ENCODE results near the gene AMN.

Gene AMN

DNA sequence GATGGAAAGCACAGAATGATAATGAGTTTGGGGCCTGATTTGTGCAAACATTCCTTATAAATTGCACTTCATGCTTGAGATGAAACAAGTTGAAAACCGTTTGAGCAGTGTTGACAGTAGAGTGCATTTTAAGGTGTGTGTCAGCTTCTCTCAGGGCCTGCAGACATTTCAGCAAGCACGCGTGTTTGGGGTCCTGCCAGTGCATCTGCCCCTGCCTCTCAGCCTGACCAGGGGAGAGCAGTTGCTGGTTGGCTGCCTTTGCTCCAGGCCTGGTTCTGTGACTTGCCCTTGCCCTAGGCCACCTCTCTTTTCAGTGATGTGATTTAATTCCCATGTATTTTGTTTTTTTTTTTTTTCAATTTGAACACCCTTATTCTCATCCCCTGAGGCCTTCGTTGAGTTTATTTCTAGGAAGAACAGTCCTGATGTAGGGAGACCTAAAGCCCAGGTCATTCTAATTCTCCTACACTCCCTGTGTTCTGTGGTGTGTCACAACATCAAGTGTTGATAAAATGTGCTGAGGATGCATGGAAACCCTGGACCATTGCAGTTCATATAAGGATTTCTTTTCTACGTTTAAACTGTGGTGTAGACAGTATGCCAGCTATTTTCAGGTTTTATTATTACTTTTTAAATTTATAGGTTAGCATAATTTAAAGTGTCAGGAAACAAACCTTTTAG is 40.1 kb upstream of the AMN start:
- no peaks in the 10 kb centered on the region for H3K27me3 ChIP-seq (ENCODE audit: control insufficient read depth, low read length)
- no peaks in the 10 kb centered on the region for H3K79me2 ChIP-seq (ENCODE audit: control insufficient read depth, low read length)
- no peaks in the 10 kb centered on the region for H3K4me1 ChIP-seq (ENCODE audit: control insufficient read depth, low read length)
- H3K36me3 ChIP-seq (ENCODE audit: control insufficient read depth, low read length), result peaks cover 11% of the 10 kb centered on the region; the same call in 1 of the 2 replicates
- H3K9me3 ChIP-seq (ENCODE audit: control insufficient read depth, insufficient read depth, low read length), result no peaks in the 10 kb centered on the region
- no peaks in the 10 kb centered on the region for H4K20me1 ChIP-seq (ENCODE audit: control insufficient read depth, insufficient read depth, low read depth, low read length)
- H3K27ac ChIP-seq (ENCODE audit: low read depth, low read length), result no peak overlapping the region
- TF ChIP-seq, protein P1, sequence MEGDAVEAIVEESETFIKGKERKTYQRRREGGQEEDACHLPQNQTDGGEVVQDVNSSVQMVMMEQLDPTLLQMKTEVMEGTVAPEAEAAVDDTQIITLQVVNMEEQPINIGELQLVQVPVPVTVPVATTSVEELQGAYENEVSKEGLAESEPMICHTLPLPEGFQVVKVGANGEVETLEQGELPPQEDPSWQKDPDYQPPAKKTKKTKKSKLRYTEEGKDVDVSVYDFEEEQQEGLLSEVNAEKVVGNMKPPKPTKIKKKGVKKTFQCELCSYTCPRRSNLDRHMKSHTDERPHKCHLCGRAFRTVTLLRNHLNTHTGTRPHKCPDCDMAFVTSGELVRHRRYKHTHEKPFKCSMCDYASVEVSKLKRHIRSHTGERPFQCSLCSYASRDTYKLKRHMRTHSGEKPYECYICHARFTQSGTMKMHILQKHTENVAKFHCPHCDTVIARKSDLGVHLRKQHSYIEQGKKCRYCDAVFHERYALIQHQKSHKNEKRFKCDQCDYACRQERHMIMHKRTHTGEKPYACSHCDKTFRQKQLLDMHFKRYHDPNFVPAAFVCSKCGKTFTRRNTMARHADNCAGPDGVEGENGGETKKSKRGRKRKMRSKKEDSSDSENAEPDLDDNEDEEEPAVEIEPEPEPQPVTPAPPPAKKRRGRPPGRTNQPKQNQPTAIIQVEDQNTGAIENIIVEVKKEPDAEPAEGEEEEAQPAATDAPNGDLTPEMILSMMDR (IDR thresholded peaks at IDR 0.05; ENCODE audit: low read depth, low read length, poor library complexity, severe bottlenecking), result no peak
- no peak for TF ChIP-seq EZH2phosphoT487 (IDR thresholded peaks at IDR 0.05; ENCODE audit: borderline replicate concordance, low read length)
- H3K9me2 ChIP-seq (replicated peaks; ENCODE audit: control insufficient read depth, low read length), result no peaks in the 10 kb centered on the region
- no peaks in the 10 kb centered on the region for H3F3A ChIP-seq (ENCODE audit: control insufficient read depth, insufficient read depth)
- H3K4me2 ChIP-seq (ENCODE audit: low read length), result no peak overlapping the region
- H3K4me3 ChIP-seq (ENCODE audit: low read length), result no peak overlapping the region

DNA sequence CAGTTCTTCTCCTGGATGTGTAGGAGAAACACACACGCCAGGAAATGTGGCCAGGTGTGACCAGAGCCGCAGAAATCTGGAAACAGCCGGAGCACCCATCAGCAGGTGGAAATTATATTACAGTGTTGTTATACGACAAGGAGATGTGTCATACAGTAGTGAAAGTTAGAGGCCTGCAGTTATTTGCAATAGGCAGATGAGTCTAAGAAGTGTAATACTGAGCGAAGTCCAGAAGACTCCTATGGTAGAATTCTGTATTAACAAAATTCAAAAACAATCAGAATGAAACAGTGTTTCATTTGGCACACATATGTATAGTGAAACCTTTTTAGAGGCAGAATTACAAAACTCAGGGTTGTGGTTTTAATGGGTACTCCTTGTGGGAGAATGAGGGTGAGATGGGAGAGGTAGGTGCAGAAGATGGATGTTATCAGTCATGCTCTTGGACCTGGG is 39.3 kb upstream of the AMN start:
- Histone ChIP-seq H3K4me1 (ENCODE audit: control insufficient read depth, low read length) (no peaks in the 10 kb centered on the region), H3K36me3 (ENCODE audit: control insufficient read depth, low read length) (peaks cover 7% of the 10 kb centered on the region; the same call in 1 of the 2 replicates), H3K4me3 (ENCODE audit: low read length) (no peak overlapping the region), H3K79me2 (ENCODE audit: control insufficient read depth, low read length) (no peaks in the 10 kb centered on the region), H3K9me3 (ENCODE audit: control insufficient read depth, insufficient read depth, low read length) (no peaks in the 10 kb centered on the region), H3K9me2 (replicated peaks; ENCODE audit: control insufficient read depth, low read length) (no peaks in the 10 kb centered on the region), H3K4me2 (ENCODE audit: low read length) (no peak overlapping the region), H3F3A (ENCODE audit: control insufficient read depth, insufficient read depth) (no peaks in the 10 kb centered on the region), H3K27me3 (ENCODE audit: control insufficient read depth, low read length) (no peaks in the 10 kb centered on the region), H3K27ac (ENCODE audit: low read depth, low read length) (no peak overlapping the region), H4K20me1 (ENCODE audit: control insufficient read depth, insufficient read depth, low read depth, low read length) (no peaks in the 10 kb centered on the region)
- TF ChIP-seq, protein P1 (IDR thresholded peaks at IDR 0.05; ENCODE audit: low read depth, low read length, poor library complexity, severe bottlenecking), result no peak
- no peak for TF ChIP-seq EZH2phosphoT487 (IDR thresholded peaks at IDR 0.05; ENCODE audit: borderline replicate concordance, low read length)

DNA sequence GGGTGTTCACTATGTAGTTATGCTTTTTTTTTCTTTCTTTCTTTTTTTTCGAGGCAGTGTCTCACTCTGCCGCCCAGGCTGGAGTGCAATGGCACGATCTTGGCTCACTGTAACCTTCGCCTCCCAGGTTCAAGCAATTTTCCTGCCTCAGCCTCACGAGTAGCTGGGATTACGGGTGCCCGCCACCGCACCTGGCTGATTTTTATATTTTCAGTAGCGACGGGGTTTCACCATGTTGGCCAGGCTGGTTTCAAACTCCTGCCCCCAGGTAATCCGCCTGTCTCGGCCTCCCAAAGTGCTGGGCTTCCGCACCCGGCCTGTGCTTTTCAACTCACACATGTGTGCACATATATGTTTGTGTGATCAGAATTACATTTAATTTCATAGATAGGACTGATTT is 38.9 kb upstream of the AMN start:
- Histone ChIP-seq H3K27ac (ENCODE audit: low read depth, low read length) (no peak overlapping the region), H3K9me3 (ENCODE audit: control insufficient read depth, insufficient read depth, low read length) (no peaks in the 10 kb centered on the region), H3K4me3 (ENCODE audit: low read length) (no peak overlapping the region), H4K20me1 (ENCODE audit: control insufficient read depth, insufficient read depth, low read depth, low read length) (no peaks in the 10 kb centered on the region), H3K79me2 (ENCODE audit: control insufficient read depth, low read length) (no peaks in the 10 kb centered on the region), H3K36me3 (ENCODE audit: control insufficient read depth, low read length) (peaks cover 7% of the 10 kb centered on the region; the same call in 1 of the 2 replicates), H3K4me1 (ENCODE audit: control insufficient read depth, low read length) (no peaks in the 10 kb centered on the region), H3K9me2 (replicated peaks; ENCODE audit: control insufficient read depth, low read length) (no peaks in the 10 kb centered on the region), H3K4me2 (ENCODE audit: low read length) (no peak overlapping the region), H3K27me3 (ENCODE audit: control insufficient read depth, low read length) (no peaks in the 10 kb centered on the region), H3F3A (ENCODE audit: control insufficient read depth, insufficient read depth) (no peaks in the 10 kb centered on the region)
- TF ChIP-seq, protein P1 (IDR thresholded peaks at IDR 0.05; ENCODE audit: low read depth, low read length, poor library complexity, severe bottlenecking), result no peak
- TF ChIP-seq EZH2phosphoT487 (IDR thresholded peaks at IDR 0.05; ENCODE audit: borderline replicate concordance, low read length), result no peak

Measured in DOHH2 (cell line).